Stomach (tissue), 9 donors: ENCODE measurements around the gene COL4A2. TPM values are rescaled to one million over a fixed set of nuclear protein-coding genes. Genes with fewer than 3 reads are reported as not detected.
A peak's percentile ranks its signal among the peaks of the same experiment; 100 is the strongest.

Source experiments
- DNase-seq, 2 donors: peaks; one replicate each; pipeline versions ENCODE4 v3.0.0 to v3.0.0-alpha.2; 2013 to 2019
- H3K27ac ChIP-seq, 5 donors: fragments of 200-600 bp in 4 of 5; sonication (generic) in 4 of 5; one replicate each; pipeline ENCODE4 v1.5.1; 2013 to 2019; ENCODE audit warnings: mild to moderate bottlenecking in 1 of 5, moderate library complexity in 1 of 5
- H3K27me3 ChIP-seq, 3 donors: fragments of 200-600 bp; sonication (generic); one replicate each; pipeline ENCODE4 v1.5.1; 2017 to 2019; ENCODE audit warnings: mixed run types in 1 of 3
- H3K36me3 ChIP-seq, 4 donors: fragments of 200-600 bp; sonication (generic); 1 replicate in 3 of 4; 2 replicates in 1 of 4; pipeline ENCODE4 v1.5.1; 2016 to 2019
- H3K4me1 ChIP-seq, 4 donors: fragments of 200-600 bp; sonication (generic); one replicate each; pipeline ENCODE4 v1.5.1; 2016 to 2019
- H3K4me3 ChIP-seq, 4 donors: fragments of 200-600 bp; sonication (generic) in 3 of 4; one replicate each; pipeline ENCODE4 v1.5.1; 2016 to 2019; ENCODE audit warnings: mild to moderate bottlenecking in 1 of 4
- H3K9me3 ChIP-seq, 4 donors: fragments of 200-600 bp; sonication (generic); one replicate each; pipeline ENCODE4 v1.5.1; 2016 to 2019
- CTCF ChIP-seq, 7 experiments: fragments of 450-650 bp in 4 of 7; fragments of 200-600 bp in 3 of 7; sonication (generic) in 3 of 7; IDR thresholded peaks; one replicate each; pipeline ENCODE4 v1.5.1; 2016 to 2019; ENCODE audit warnings: antibody characterized with exemption in 7 of 7, control low read depth in 2 of 7, mild to moderate bottlenecking in 1 of 7
- EP300 ChIP-seq: sonication (generic); formaldehyde crosslinking; IDR thresholded peaks from one replicate; pipeline ENCODE4 v1.6.1; 2017; ENCODE audit warnings: antibody characterized with exemption
- POLR2A ChIP-seq, 4 donors: fragments of 450-650 bp; IDR thresholded peaks; one replicate each; pipeline ENCODE4 v1.6.1; 2016; ENCODE audit warnings: antibody characterized with exemption in 4 of 4, control low read depth in 2 of 4, mild to moderate bottlenecking in 1 of 4, moderate library complexity in 1 of 4
- POLR2AphosphoS5 ChIP-seq, 3 donors: sonication (generic); formaldehyde crosslinking; IDR thresholded peaks; one replicate each; pipeline ENCODE4 v1.6.1; 2016; ENCODE audit warnings: antibody characterized with exemption in 3 of 3
- WGBS, 5 donors: extraction: QIAGEN DNeasy Blood & Tissue Kit in 3 of 5; methylation state at CpG; one replicate each; pipeline versions ENCODE4 v1.1.5 to v1.1.7; 2013 to 2018; 5-methylcytosine and 5-hydroxymethylcytosine counted together
- intact Hi-C: fragments of 100-400 bp; cut with DNase I; formaldehyde crosslinking; loops from one replicate; pipeline ENCODE4 v1.15.1; 2023; ENCODE audit warnings: low total_unique reads
- polyA plus RNA-seq, 3 donors: library from polyadenylated mRNA; stranded (reverse); fragments of 200-250 nt; gene quantifications; one replicate each; pipeline ENCODE4 v1.2.3, GENCODE V29; 2013
- total RNA-seq, 5 donors: library from RNA; depleted of rRNA; stranded (reverse); fragments of >200 nt; gene quantifications; one replicate each; pipeline versions ENCODE4 v1.1.0 to v1.2.3, GENCODE V29; 2014 to 2016
- donor health status: healthy with polysubstance abuse.
- donor health status: Bipolar disorder and iron deficiency.
- donor health status: healthy.

The COL4A2 gene
- total and polyA plus RNA-seq, 8 donors, result 24.0 to 531 (median 214) TPM

- Histone ChIP-seq H3K36me3 (peaks cover 0 to 73% (median 60%) of the 10 kb centered on the region in 4 donors), H3K27ac (peak overlapping the region in 3 of 5 donors; percentile 36 to 84 (median 50)), H3K4me3 (no peak overlapping the region), H3K9me3 (no peaks in the 10 kb centered on the region), H3K27me3 (no peaks in the 10 kb centered on the region), H3K4me1 (peaks cover 0 to 36% (median 10%) of the 10 kb centered on the region in 4 donors)
- TF ChIP-seq CTCF (IDR thresholded peaks at IDR 0.05), result no peak
- no peak for TF ChIP-seq POLR2A (IDR thresholded peaks at IDR 0.05)
- no peak for TF ChIP-seq POLR2AphosphoS5 (IDR thresholded peaks at IDR 0.05)
- TF ChIP-seq EP300, result no peak
- 83 to 87% (median 86%) methylated on average over 21 to 25 of the region's 25 CpGs for WGBS, 5 donors
- intact Hi-C loops, result no loop called here
- DNase-seq, result no peak
Observed at GRCh38 chr13:110445722-110446574, 138.9 kb downstream of the COL4A2 start.

- H3K36me3 ChIP-seq, result peaks cover 0 to 72% (median 59%) of the 10 kb centered on the region in 4 donors
- 53 to 81% (median 63%) methylated on average over 4 of the region's 4 CpGs for WGBS, 5 donors
Observed at GRCh38 chr13:110446575-110446890, 139.4 kb downstream of the COL4A2 start.

DNA sequence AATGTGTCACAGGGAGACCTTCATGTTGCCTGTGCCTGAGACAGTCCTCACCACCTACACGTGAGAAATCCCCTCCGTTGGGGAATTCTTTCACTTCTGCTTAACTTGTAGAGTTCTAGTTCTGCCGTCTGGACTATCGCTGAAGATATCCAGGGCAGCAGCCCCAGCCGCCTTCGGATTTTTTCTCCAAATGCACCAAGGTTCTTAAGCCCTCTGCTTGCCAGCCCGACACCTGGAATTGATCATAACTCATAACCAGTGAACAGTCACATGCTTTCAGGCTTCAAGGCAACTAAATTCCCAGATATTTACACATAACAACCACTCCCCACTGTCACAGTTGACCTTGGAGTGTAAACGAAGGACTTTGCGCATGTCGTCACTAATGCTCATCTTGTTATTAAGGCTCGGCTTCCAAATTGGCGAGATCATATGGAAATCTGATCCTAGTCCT, 140.0 kb downstream of the COL4A2 start:
- DNase-seq, result peak in 1 of 2 donors; percentile 55
- WGBS, 5 donors, result 58 to 79% (median 74%) methylated on average over 12 of the region's 12 CpGs
- intact Hi-C loops, result no loop called here
- H3K36me3 ChIP-seq, result peaks cover 0 to 70% (median 58%) of the 10 kb centered on the region in 4 donors
- peak in 1 of 3 donors; percentile 44 for TF ChIP-seq POLR2AphosphoS5 (IDR thresholded peaks at IDR 0.05)
- no peak for TF ChIP-seq POLR2A (IDR thresholded peaks at IDR 0.05)
- no peaks in the 10 kb centered on the region for H3K9me3 ChIP-seq
- H3K27me3 ChIP-seq, result no peaks in the 10 kb centered on the region
- H3K27ac ChIP-seq, result peak overlapping the region in 3 of 5 donors; percentile 36 to 84 (median 50)
- H3K4me3 ChIP-seq, result no peak overlapping the region
- H3K4me1 ChIP-seq, result peaks cover 0 to 36% (median 10%) of the 10 kb centered on the region in 4 donors

More at GRCh38 chr13:110446575-110446890, 139.4 kb downstream of the COL4A2 start:
- no peak for DNase-seq
- Histone ChIP-seq H3K4me3 (no peak overlapping the region), H3K27me3 (no peaks in the 10 kb centered on the region), H3K4me1 (peaks cover 0 to 36% (median 10%) of the 10 kb centered on the region in 4 donors), H3K9me3 (no peaks in the 10 kb centered on the region), H3K27ac (peak overlapping the region in 3 of 5 donors; percentile 36 to 84 (median 50))
- intact Hi-C loops, result no loop called here
- TF ChIP-seq POLR2AphosphoS5 (IDR thresholded peaks at IDR 0.05), result no peak
- no peak for TF ChIP-seq POLR2A (IDR thresholded peaks at IDR 0.05)
- no peak for TF ChIP-seq CTCF (IDR thresholded peaks at IDR 0.05)
- TF ChIP-seq EP300, result no peak

DNA sequence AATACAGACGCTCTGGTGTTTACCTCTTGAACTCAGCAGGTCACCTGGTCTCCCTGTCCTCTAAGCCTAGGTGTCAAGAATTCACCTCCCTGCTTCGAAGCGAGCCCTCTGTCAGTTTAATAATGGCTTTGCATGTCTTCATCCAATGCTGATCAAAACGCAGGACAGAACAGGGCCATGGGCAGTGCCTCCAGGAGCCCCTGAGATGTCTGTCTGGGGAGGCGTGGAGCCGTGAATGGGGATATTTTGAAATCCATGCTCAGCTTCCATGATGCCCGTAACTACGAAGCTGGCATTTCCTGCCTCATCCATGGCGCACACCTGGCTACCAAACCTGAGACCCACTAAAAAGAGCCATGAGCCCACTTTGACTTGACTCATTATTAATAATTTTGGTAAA, 140.7 kb downstream of the COL4A2 start:
- H3K27ac ChIP-seq, result peak overlapping the region in 2 of 5 donors; percentile 32 to 84
- H3K36me3 ChIP-seq, result peaks cover 0 to 75% (median 57%) of the 10 kb centered on the region in 4 donors
- 82 to 87% (median 84%) methylated on average over 9 of the region's 9 CpGs for WGBS, 5 donors

More for the DNA sequence above, 140.7 kb downstream of the COL4A2 start:
- Histone ChIP-seq H3K9me3 (no peaks in the 10 kb centered on the region), H3K4me1 (peaks cover 0 to 35% (median 7%) of the 10 kb centered on the region in 4 donors), H3K4me3 (no peak overlapping the region), H3K27me3 (no peaks in the 10 kb centered on the region)
- TF ChIP-seq POLR2AphosphoS5 (IDR thresholded peaks at IDR 0.05) (no peak), EP300 (no peak), CTCF (IDR thresholded peaks at IDR 0.05) (no peak), POLR2A (IDR thresholded peaks at IDR 0.05) (no peak)
- no peak for DNase-seq
- intact Hi-C loops, result no loop called here
